ENCODE measurements around the gene CDH23. TPM values are rescaled to one million over a fixed set of nuclear protein-coding genes. Genes with fewer than 3 reads are reported as not detected.

The CDH23 gene
- total RNA-seq, 1 experiment from 2014 or later = not detected

GRCh38 chr10:71525721-71526120 lies 129.0 kb downstream of the CDH23 start:
- Histone ChIP-seq H3K79me2 (ENCODE audit: low read length) (no peaks in the 10 kb centered on the region), H2AFZ (ENCODE audit: low read length) (no peak overlapping the region), H3K4me3 (ENCODE audit: low read length) (no peak overlapping the region), H3F3A (ENCODE audit: low read length, unreplicated experiment) (no peaks in the 10 kb centered on the region), H3K27ac (ENCODE audit: low read length) (no peak overlapping the region), H3K27me3 (ENCODE audit: low read length) (no peaks in the 10 kb centered on the region), H3K9me2 (replicated peaks; ENCODE audit: low read length) (no peaks in the 10 kb centered on the region), H4K20me1 (ENCODE audit: low read length) (no peaks in the 10 kb centered on the region), H3K9me3 (ENCODE audit: low read length) (no peaks in the 10 kb centered on the region), H3K36me3 (ENCODE audit: low read depth, low read length) (no peaks in the 10 kb centered on the region), H3K4me1 (ENCODE audit: insufficient read depth, low read length) (no peaks in the 10 kb centered on the region; the same call in 1 of the 2 replicates), H3K9ac (ENCODE audit: low read length) (no peak overlapping the region), H3K4me2 (ENCODE audit: low read length) (no peak overlapping the region)
- ATAC-seq (no peak), DNase-seq (peak; percentile 63)
- TF ChIP-seq EZH2phosphoT487 (IDR thresholded peaks at IDR 0.05; ENCODE audit: borderline replicate concordance, low read length) = no peak
- no peak for TF ChIP-seq EZH2 (IDR thresholded peaks at IDR 0.05; ENCODE audit: low read length, unreplicated experiment)
- no peak for TF ChIP-seq CTCF (conservative IDR thresholded peaks at IDR 0.05; ENCODE audit: low read depth, low read length)
- ChIA-PET CTCF (no interaction called here), POLR2A (ENCODE audit: unreplicated experiment) (no interaction called here)
- BruUV-seq (replicated peaks) = no TSS peak
- intact Hi-C loops (cut with micrococcal nuclease) = no loop called here

GRCh38 chr10:71526653-71527052 lies 129.9 kb downstream of the CDH23 start:
- intact Hi-C loops (cut with micrococcal nuclease) = no loop called here
- no peak overlapping the region for H3K27ac ChIP-seq (ENCODE audit: low read length)
- H3K9ac ChIP-seq (ENCODE audit: low read length) = no peak overlapping the region
- no peak overlapping the region for H3K4me2 ChIP-seq (ENCODE audit: low read length)
- no TSS peak for BruUV-seq (replicated peaks)
- H3K79me2 ChIP-seq (ENCODE audit: low read length) = no peaks in the 10 kb centered on the region
- H3K9me3 ChIP-seq (ENCODE audit: low read length) = no peaks in the 10 kb centered on the region
- H3K4me1 ChIP-seq (ENCODE audit: insufficient read depth, low read length) = no peaks in the 10 kb centered on the region; the same call in 1 of the 2 replicates
- no peaks in the 10 kb centered on the region for H3F3A ChIP-seq (ENCODE audit: low read length, unreplicated experiment)
- DNase-seq (no peak), ATAC-seq (no peak)
- POLR2A ChIA-PET (ENCODE audit: unreplicated experiment) = no interaction called here
- no peaks in the 10 kb centered on the region for H3K9me2 ChIP-seq (replicated peaks; ENCODE audit: low read length)
- no peak for TF ChIP-seq EZH2 (IDR thresholded peaks at IDR 0.05; ENCODE audit: low read length, unreplicated experiment)
- TF ChIP-seq CTCF (conservative IDR thresholded peaks at IDR 0.05; ENCODE audit: low read depth, low read length) = no peak
- no peak for TF ChIP-seq EZH2phosphoT487 (IDR thresholded peaks at IDR 0.05; ENCODE audit: borderline replicate concordance, low read length)
- no peak overlapping the region for H2AFZ ChIP-seq (ENCODE audit: low read length)
- no peaks in the 10 kb centered on the region for H3K36me3 ChIP-seq (ENCODE audit: low read depth, low read length)
- CTCF ChIA-PET = interaction anchor here (0.6 kb wide), 1 partner anchor 435 kb away, joined by 4 read pairs; no protein-coding TSS in a partner anchor
- no peaks in the 10 kb centered on the region for H3K27me3 ChIP-seq (ENCODE audit: low read length)
- no peak overlapping the region for H3K4me3 ChIP-seq (ENCODE audit: low read length)
- no peaks in the 10 kb centered on the region for H4K20me1 ChIP-seq (ENCODE audit: low read length)

GRCh38 chr10:71527135-71527534 lies 130.4 kb downstream of the CDH23 start:
- Histone ChIP-seq H3K27ac (ENCODE audit: low read length) (no peak overlapping the region), H3K9me2 (replicated peaks; ENCODE audit: low read length) (no peaks in the 10 kb centered on the region), H3K4me2 (ENCODE audit: low read length) (no peak overlapping the region), H3F3A (ENCODE audit: low read length, unreplicated experiment) (no peaks in the 10 kb centered on the region), H3K4me3 (ENCODE audit: low read length) (no peak overlapping the region), H3K79me2 (ENCODE audit: low read length) (no peaks in the 10 kb centered on the region), H3K9ac (ENCODE audit: low read length) (no peak overlapping the region), H2AFZ (ENCODE audit: low read length) (no peak overlapping the region), H3K36me3 (ENCODE audit: low read depth, low read length) (no peaks in the 10 kb centered on the region), H3K9me3 (ENCODE audit: low read length) (no peaks in the 10 kb centered on the region), H4K20me1 (ENCODE audit: low read length) (no peaks in the 10 kb centered on the region), H3K4me1 (ENCODE audit: insufficient read depth, low read length) (no peaks in the 10 kb centered on the region; the same call in 1 of the 2 replicates), H3K27me3 (ENCODE audit: low read length) (no peaks in the 10 kb centered on the region)
- ChIA-PET CTCF (interaction anchor here (0.6 kb wide), 1 partner anchor 436 kb away, joined by 4 read pairs; no protein-coding TSS in a partner anchor), POLR2A (ENCODE audit: unreplicated experiment) (no interaction called here)
- TF ChIP-seq EZH2phosphoT487 (IDR thresholded peaks at IDR 0.05; ENCODE audit: borderline replicate concordance, low read length) (no peak), EZH2 (IDR thresholded peaks at IDR 0.05; ENCODE audit: low read length, unreplicated experiment) (no peak), CTCF (conservative IDR thresholded peaks at IDR 0.05; ENCODE audit: low read depth, low read length) (no peak)
- no peak for ATAC-seq
- intact Hi-C loops (cut with micrococcal nuclease) = no loop called here
- DNase-seq = no peak
- no TSS peak for BruUV-seq (replicated peaks)
